GM10248 (cell line): ENCODE results near the gene FAM47E.

ENCODE experiments used
- CTCF ChIA-PET: fragments of 300-600 bp; sonication (Branson Sonifier 250); formaldehyde crosslinking; extraction: SDS; loops from one replicate; lab custom pipeline; 2021; ENCODE audit warnings: antibody characterized with exemption; lab: Yijun Ruan, JAX
- POLR2A ChIA-PET: fragments of 350-650 bp; sonication (Branson Sonifier 250); formaldehyde crosslinking; extraction: SDS; loops from one replicate; lab custom pipeline; 2020; ENCODE audit warnings: antibody characterized with exemption; lab: Yijun Ruan, JAX
- DNase-seq: peaks from one replicate; pipeline ENCODE4 v3.0.0; 2012; ENCODE audit errors: extremely low spot score
- CTCF ChIP-seq: IDR thresholded peaks from 2 replicates; pipeline ENCODE4 v1.5.1; 2012; ENCODE audit warnings: mild to moderate bottlenecking, low read depth; ENCODE audit errors: extremely low read depth, missing control alignments, control extremely low read depth

FAM47E gene

GRCh38 chr4:76207549-76207948 is 44.0 kb upstream of the FAM47E start:
- CTCF ChIA-PET: interaction anchor here (1.3 to 2.0 kb wide), 3 partner anchors 9 to 28 kb away, joined by 3 to 9 read pairs (median 4); no protein-coding TSS in a partner anchor
- POLR2A ChIA-PET: no interaction called here
- DNase-seq: no peak
- TF ChIP-seq CTCF: no peak

GRCh38 chr4:76208005-76208765 is 43.3 kb upstream of the FAM47E start:
- ChIA-PET POLR2A (no interaction called here), CTCF (interaction anchor here (0.6 to 2.0 kb wide), 3 partner anchors 8 to 28 kb away, joined by 3 to 9 read pairs (median 3); no protein-coding TSS in a partner anchor)
- no peak for DNase-seq
- no peak for TF ChIP-seq CTCF

GRCh38 chr4:76209881-76210280 is 41.6 kb upstream of the FAM47E start:
- ChIA-PET POLR2A (no interaction called here), CTCF (interaction anchor here (0.8 to 5.3 kb wide), 7 partner anchors 10 to 295 kb away, joined by 3 to 32 read pairs (median 3); no protein-coding TSS in a partner anchor)
- no peak for TF ChIP-seq CTCF
- no peak for DNase-seq

DNA sequence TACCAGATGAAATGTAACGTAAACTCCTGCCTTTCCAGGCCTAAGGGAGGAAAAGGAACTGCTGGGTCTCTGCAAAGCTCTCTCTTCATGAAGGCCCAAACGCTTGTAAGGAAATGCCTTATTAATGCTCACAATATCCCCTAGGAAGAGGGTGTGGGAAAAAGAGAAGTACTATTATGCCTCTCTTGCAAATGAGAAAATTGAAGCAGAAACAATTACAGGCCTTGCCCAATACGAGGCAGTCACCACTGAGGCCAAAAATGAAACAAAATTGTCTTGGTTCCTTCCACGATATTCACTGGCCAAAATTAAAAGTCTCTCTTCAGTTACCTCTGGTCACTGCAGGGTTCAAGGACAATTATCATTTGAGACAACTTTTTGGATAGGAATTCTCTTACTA is 41.1 kb upstream of the FAM47E start:
- no peak for DNase-seq
- ChIA-PET POLR2A (no interaction called here), CTCF (interaction anchor here (0.8 to 5.3 kb wide), 8 partner anchors 9 to 294 kb away, joined by 3 to 32 read pairs (median 3); no protein-coding TSS in a partner anchor)
- no peak for TF ChIP-seq CTCF

- no peak for TF ChIP-seq CTCF
- ChIA-PET POLR2A (no interaction called here), CTCF (interaction anchor here (1.1 to 5.3 kb wide), 6 partner anchors 8 to 166 kb away, joined by 3 to 32 read pairs (median 6); no protein-coding TSS in a partner anchor)
- DNase-seq: no peak
These were observed 39.5 kb upstream of the FAM47E start for GRCh38 chr4:76211769-76212708.

DNA sequence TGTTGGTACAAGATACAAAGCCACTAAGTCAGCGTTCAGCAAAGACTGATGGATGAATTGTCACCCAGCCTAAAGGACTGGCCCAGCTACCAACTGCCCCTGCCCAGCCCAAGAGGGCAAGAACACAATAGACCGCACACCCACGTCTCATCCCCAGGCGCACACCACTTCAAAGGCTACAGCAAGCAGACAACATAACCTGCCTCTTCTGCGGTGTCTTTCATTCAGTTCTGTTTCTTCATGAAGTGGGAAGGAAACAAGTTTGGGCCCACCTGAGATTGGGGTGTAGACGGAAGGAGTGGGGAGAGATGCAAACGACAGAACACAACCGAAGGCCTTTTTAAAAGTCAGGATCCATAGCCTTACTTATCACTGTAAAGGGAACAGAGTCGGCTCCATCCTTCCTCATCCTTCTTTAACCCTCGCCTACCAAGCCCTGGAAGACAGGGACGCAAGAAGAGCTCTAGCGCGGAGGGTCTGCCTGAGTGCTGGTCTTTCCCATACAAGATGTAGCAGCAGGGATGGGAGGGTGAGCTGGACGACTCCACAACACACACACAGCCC is 38.6 kb upstream of the FAM47E start:
- CTCF ChIA-PET: interaction anchor here (1.0 to 5.3 kb wide), 6 partner anchors 9 to 165 kb away, joined by 3 to 32 read pairs (median 5); no protein-coding TSS in a partner anchor
- no peak for TF ChIP-seq CTCF
- DNase-seq: no peak
- POLR2A ChIA-PET: no interaction called here
